Measurements from ENCODE around the gene CYP2C18. TPM values are rescaled to one million over a fixed set of nuclear protein-coding genes. Genes with fewer than 3 reads are reported as not detected.
"Not testable (repeated sequence)": the region's sequence is repeated elsewhere in the genome, so short reads cannot be mapped to it uniquely, and the experiment has no call there.

The CYP2C18 gene
- total RNA-seq, 4 donors from 2014 or later = not detected

GRCh38 chr10:94644352-94644751, 39.2 kb upstream of the CYP2C18 start:
- Histone ChIP-seq H3K4me1 (no peaks in the 10 kb centered on the region), H3K27ac (no peak overlapping the region), H3K27me3 (no peaks in the 10 kb centered on the region), H3K36me3 (no peaks in the 10 kb centered on the region), H3K4me3 (no peak overlapping the region), H3K9me3 (no peaks in the 10 kb centered on the region)
- intact Hi-C loops (cut with DNase I; ENCODE audit: low total_unique reads) = no loop called here
- no peak for DNase-seq
- TF ChIP-seq POLR2A (IDR thresholded peaks at IDR 0.05) = no peak
- no peak for TF ChIP-seq CTCF (IDR thresholded peaks at IDR 0.05)

GRCh38 chr10:94645285-94645684, 38.2 kb upstream of the CYP2C18 start:
- H3K4me1 ChIP-seq = no peaks in the 10 kb centered on the region

GRCh38 chr10:94655201-94655600, 28.3 kb upstream of the CYP2C18 start:
- H3K4me3 ChIP-seq; intact Hi-C loops (cut with DNase I; ENCODE audit: low total_unique reads); DNase-seq; H3K27ac ChIP-seq; H3K9me3 ChIP-seq; H3K4me1 ChIP-seq; H3K27me3 ChIP-seq; H3K36me3 ChIP-seq: not testable (repeated sequence)

More at GRCh38 chr10:94645285-94645684, 38.2 kb upstream of the CYP2C18 start:
- Histone ChIP-seq H3K27ac (no peak overlapping the region), H3K27me3 (no peaks in the 10 kb centered on the region), H3K9me3 (no peaks in the 10 kb centered on the region), H3K4me3 (no peak overlapping the region), H3K36me3 (no peaks in the 10 kb centered on the region)
- TF ChIP-seq POLR2A (IDR thresholded peaks at IDR 0.05) = no peak
- no peak for TF ChIP-seq CTCF (IDR thresholded peaks at IDR 0.05)
- intact Hi-C loops (cut with DNase I; ENCODE audit: low total_unique reads) = no loop called here
- no peak for DNase-seq

GRCh38 chr10:94663061-94663460, 20.5 kb upstream of the CYP2C18 start:
- H3K4me1 ChIP-seq; intact Hi-C loops (cut with DNase I; ENCODE audit: low total_unique reads); DNase-seq; H3K27me3 ChIP-seq; H3K27ac ChIP-seq; H3K36me3 ChIP-seq; H3K4me3 ChIP-seq; H3K9me3 ChIP-seq: not testable (repeated sequence)

GRCh38 chr10:94666391-94667102, 17.0 kb upstream of the CYP2C18 start:
- TF ChIP-seq CTCF (IDR thresholded peaks at IDR 0.05) = no peak
- no peak for TF ChIP-seq POLR2A (IDR thresholded peaks at IDR 0.05)
- no peak for DNase-seq
- Histone ChIP-seq H3K4me1 (no peaks in the 10 kb centered on the region), H3K27me3 (no peaks in the 10 kb centered on the region), H3K27ac (no peak overlapping the region), H3K9me3 (no peaks in the 10 kb centered on the region), H3K36me3 (no peaks in the 10 kb centered on the region), H3K4me3 (no peak overlapping the region)
- intact Hi-C loops (cut with DNase I; ENCODE audit: low total_unique reads) = no loop called here

- H3K27me3 ChIP-seq = no peaks in the 10 kb centered on the region
- intact Hi-C loops (cut with DNase I; ENCODE audit: low total_unique reads) = no loop called here
- no peaks in the 10 kb centered on the region for H3K36me3 ChIP-seq
- no peak for DNase-seq
- H3K27ac ChIP-seq = no peak overlapping the region
- H3K4me1 ChIP-seq = no peaks in the 10 kb centered on the region
- H3K9me3 ChIP-seq = no peaks in the 10 kb centered on the region
- no peak overlapping the region for H3K4me3 ChIP-seq
- TF ChIP-seq POLR2A (IDR thresholded peaks at IDR 0.05) = no peak
- no peak for TF ChIP-seq CTCF (IDR thresholded peaks at IDR 0.05)
Observed at GRCh38 chr10:94673614-94674321, 9.8 kb upstream of the CYP2C18 start.
